Hindlimb muscle (tissue), 1 donor: ENCODE measurements around the gene KIAA1671. TPM values are rescaled to one million over a fixed set of nuclear protein-coding genes. Genes with fewer than 3 reads are reported as not detected.

ENCODE experiments used
- DNase-seq: peaks from one replicate; pipeline ENCODE4 v3.0.0-alpha.2; 2013
- polyA plus RNA-seq: library from polyadenylated mRNA; unstranded; fragments of 120-200 nt; gene quantifications from one replicate; pipeline ENCODE4 v1.2.1, GENCODE V29; 2013; ENCODE audit not compliant: insufficient read length

The KIAA1671 gene
- polyA plus RNA-seq, 1 donor = 43.3 TPM

DNA sequence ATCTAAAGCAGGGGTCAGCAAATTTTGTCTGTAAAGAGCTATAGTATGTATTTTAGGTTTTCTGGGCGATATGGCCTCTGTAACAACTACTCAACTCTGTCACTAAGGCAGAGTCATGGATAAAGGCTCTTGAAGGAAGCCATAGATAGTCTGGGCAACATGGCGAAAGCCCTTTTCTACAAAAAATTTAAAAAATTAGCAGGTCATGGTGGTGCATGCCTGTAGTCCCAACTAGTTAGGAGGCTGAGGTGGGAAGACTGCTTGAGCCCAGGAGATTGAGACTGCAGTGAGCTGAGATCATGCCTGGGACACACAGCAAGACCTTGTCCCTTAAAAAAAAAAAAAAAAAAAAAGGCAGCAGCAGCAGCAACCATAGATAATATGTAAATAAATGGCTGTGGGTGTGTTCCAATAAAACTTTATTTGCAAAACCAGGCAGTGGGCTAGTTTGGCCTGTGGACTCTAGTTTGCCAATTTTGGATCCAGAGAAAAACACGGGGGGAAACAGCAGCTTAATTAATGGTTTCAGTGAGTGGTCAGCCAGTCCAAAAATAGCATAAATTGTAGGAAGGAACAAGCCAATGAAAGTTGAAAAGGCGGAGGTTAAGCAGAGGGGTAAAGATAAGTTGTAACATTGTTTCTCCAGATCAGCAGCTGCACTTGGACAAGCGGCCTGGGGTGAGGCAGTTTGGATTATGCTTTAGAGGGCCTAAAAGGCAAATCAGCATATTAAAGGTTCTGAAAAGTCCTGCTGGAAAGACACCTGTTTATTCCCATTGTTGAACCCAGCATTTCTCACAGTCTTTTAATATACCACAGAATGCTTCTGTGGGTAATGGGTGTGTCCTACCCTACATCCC lies 62.6 kb downstream of the KIAA1671 start:
- no peak for DNase-seq

DNA sequence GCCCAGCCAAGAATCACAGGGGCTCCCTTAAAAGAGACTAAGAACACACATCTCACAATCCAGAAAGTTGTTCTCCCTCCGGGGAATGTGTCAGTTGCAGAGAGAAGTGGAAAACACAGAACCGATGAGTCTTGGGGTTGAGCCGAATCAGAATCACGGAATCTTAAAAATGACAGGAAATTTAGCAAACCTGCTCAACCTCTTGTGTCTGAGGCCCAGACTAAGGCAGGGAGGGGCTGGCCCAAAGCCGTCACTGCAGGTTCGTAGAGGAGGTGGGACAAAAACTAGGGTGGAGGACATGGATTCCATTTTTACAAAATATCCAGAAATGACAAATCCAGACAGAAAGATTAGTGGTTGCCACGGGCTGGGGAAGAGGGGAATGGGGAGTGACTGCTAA lies 63.8 kb downstream of the KIAA1671 start:
- no peak for DNase-seq

DNA sequence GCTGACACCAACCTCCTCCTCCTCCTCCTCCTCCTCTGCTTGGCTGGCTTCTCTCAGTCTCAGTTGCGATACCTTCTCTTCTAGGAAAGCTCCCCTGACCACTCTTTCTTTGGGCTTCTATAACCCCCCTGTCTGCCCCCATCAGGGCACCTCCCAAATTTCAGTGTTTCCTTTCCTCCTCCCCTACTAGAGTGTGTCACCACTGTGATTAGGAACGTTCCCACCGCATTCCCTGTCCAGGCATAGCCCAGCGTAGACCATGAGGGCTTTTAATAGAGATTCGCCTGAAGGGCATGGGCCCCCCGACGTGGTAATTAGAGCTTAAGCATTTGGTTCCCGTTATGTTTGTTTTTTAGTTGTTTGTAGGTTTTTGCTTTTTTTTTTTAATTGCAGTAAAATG lies 65.5 kb downstream of the KIAA1671 start:
- DNase-seq = no peak

DNA sequence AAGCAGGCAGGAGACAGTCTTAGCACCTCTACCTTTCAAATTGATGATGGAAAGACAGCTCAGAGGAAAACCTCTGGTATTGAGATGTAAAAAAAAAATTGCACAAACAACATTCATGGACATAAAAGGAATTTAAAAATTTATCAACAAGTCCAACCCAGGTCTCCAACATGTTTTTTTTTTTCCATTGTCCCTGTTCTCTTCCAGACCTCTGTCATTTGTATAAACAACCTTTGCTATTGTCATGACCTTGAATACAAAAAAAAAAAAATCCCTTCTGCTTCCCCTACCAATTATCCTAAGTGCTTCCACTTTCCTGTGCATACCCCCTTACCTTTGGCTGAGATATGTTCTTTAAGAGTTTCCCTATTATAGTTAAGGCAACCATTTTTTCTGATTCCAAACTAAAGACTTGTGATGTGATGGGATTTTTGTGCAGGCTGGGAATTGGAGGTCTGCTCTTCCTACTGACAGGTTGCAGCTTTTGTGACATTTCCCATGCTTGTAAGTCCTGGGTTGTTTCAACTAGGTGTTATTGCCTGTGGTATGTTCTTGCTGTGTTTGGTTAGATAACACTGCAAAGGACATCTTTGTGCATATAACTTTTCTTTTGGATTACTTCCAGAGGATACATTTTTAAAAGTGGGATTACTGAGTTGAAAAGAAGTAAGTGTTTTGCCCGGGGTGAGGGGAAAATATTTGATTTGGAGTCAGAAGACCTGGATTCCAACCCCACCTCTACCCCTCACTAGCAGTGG lies 67.1 kb downstream of the KIAA1671 start:
- DNase-seq = no peak

DNA sequence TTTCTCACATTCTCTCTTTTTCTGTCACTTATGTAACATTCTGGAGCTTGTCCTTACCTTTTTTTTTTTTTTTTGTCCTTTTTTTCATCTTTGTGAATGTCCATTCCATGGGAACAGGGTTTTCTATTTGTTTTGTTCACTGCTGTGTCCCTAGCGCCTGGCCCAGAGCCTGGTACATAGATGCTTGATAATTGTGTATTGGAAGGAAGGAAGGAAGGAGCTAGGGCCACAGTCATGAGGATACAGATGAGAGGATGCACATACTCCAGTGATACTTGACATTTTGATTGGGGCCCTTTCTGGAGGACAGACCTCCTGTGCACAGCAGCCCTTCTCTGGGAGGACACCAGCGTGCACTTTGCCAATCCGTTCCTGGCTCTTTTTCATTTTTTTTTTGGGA lies 68.9 kb downstream of the KIAA1671 start:
- DNase-seq = no peak

DNA sequence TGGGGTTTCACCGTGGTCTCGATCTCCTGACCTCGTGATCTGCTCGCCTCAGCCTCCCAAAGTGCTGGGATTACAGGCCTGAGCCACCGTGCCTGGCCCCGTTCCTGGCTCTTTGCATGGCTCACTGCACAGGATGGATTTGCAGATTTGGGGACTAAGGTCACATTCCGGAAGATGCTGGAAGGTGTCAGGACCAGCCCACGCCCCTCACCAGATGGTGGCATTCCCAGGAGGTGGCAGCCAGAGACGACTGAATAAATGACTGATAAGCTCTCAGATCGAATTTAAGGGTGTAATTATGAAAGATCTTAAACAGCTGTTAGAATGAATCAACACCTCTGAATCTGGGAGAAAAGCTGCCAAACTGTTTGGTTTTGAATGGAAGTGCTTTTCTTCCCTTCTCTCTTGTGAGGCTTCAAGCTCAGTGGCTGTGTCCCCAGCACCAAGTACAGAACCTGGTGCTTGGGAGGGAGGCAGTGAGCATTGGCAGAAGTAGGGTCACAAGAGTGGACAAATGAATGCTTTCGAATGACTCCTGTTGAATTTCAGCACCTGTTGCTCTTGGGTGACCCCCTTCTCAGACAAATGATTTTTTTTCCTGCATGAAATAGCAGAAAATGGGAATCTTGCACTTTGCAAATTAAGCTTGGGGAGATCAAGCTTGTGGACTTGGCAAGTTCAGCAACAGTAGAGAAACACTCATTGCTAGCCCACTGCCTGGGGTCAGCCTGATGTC lies 69.6 kb downstream of the KIAA1671 start:
- no peak for DNase-seq

DNA sequence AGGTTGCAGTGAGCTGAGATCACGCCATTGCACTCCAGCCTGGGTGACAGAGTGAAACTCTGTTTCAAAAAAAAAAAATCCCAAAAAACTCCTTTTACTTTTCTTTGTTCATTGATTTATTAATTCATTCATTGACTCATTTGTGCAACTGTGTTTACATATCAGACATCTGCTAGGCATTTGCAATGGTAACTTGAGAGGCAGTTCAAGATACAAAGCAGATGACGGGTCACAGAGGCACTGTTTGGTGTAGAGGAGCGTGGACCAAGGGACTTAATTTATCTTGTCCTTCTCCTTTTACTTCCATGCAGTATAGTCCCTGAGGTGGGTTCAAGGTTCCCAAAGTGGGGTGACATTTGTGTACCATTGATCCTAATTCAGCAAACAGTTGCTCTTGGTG lies 71.4 kb downstream of the KIAA1671 start:
- DNase-seq = no peak

DNA sequence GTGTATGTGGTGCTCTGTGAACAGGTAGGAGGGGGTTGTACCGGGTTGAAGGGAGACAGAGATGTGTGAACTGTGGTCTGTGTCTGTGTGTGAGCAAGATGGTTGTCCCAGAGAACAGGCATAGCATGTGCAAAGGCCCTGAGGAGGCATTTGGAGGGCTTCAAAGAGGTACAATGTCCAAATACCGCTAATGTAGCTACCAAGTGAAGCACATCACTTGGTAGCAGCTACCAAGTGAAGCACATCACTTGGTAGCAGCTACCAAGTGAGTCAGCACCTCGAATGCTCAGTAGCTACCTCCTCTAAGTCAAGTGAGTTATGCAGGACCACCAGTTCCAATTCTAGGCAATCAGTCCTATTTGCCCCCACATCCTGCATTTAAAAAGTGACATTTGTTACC lies 72.4 kb downstream of the KIAA1671 start:
- no peak for DNase-seq

DNA sequence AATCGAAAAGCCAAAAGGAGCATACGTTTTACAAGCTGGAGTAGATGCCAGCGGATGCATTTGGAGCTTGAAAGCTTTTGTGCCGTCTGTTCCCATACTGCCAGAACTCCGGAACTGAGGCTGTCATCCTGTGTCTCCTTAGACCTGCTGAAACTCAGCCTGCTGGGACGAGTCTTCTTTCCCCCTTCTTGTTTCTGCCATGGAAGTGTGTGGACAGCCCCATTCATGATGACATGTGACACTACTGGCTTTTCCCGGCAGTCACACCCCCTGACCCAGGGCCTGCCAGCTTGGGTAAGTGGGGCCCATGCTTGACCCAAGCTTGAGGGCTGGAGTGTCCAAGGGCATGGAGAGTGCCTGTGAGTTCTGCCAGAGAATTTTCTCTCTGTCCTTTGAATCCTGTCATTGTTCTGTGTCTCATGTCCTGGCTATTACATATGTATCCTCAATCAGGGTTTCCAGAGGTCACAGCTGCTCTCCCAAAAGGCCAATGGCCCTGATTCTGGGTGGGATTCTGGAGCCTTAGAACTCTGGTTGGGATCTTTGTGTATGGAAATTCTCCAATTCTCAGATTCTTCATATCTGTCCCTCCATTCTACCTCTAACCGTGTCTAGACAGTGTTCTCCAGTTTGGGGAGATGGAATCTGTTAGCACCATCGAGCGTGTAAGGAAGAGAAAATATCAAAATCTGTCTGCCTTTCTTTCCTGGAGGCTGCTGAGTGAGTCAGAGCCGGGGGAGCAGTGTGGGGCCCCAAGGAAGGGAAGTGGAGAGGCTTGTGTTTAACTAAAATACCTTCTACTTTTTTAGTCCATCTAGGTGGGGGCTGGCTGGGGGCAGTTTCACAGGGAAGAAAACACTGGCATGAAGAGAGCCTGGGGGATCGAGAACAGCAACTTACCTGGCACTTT lies 73.2 kb downstream of the KIAA1671 start:
- peak; percentile 29 for DNase-seq

DNA sequence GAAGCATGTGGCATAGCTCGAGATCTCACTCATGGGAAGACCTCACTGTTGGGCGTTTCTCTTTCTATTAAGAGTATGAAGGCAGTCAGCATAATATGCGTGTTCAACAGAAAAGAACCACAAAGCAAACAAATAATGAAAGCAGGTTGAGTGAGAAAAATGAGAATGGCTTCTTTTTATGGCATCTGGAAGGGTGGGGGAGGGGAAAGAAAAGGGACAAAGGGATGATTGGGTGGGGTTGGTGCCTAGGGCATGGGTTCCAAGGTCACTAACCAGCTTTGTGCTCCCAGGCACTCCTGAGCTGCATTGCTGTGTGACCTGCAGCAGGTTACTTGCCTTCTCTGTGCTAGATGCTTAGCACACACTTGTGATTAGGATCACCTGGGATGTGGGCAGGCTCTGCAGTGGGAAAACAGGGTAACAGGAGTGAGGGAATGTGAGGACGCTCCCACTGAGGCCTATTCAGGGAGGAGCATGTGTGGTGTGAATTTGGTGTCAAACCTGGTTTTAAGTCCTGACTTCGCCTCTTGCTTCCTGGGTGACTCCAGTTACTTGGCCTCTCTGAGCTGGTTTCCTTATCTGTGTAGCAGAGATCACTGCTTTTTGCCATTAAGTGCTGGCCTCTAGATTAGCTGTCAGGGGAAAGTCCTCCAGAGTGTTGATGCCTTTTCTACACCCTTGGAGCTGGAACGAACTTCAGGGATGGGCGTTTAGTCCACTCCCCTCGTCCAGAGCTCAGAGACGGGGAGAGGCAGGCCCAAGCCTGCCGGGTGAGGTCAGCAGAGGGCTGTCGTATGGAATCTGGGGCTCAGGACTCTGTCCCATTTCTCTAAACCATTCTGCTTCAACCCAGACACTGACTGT lies 74.8 kb downstream of the KIAA1671 start:
- DNase-seq = peak; percentile 29

DNA sequence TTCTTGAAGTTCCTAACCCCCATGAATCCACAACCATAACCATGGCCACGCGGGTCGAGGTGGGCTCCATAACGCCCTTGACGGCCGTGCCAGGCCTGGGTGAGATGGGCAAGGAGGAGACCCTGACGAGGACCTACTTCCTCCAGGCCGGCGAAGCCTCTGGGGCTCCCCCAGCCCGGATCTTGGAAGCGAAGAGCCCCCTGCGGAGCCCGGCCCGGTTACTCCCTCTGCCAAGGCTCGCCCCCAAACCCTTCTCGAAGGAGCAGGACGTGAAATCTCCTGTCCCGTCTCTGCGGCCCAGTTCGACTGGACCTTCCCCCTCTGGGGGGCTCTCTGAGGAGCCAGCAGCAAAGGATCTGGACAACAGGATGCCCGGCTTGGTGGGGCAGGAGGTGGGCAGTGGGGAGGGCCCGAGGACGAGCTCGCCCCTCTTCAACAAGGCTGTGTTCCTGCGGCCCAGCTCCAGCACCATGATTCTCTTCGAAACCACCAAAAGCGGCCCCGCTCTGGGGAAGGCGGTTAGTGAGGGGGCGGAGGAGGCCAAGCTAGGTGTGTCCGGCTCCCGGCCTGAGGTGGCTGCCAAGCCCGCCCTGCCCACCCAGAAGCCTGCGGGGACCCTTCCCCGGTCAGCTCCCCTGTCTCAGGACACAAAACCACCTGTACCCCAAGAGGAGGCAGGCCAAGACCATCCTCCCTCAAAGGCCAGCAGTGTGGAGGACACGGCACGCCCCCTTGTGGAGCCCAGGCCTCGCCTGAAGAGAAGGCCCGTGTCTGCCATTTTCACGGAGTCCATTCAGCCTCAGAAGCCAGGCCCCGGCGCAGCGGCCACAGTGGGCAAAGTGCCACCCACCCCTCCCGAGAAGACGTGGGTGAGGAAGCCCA lies 75.7 kb downstream of the KIAA1671 start:
- DNase-seq = no peak

DNA sequence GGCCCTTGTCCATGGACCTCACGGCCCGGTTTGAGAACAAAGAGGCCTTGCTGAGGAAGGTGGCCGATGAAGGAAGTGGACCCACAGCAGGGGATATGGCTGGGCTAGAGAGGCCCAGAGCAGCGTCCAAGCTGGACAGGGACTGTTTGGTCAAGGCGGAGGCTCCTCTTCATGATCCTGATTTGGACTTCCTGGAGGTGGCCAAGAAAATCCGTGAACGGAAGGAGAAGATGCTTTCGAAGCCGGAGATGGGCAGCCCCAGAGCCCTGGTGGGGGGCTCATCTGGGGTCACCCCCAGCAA lies 76.3 kb downstream of the KIAA1671 start:
- DNase-seq = no peak

DNA sequence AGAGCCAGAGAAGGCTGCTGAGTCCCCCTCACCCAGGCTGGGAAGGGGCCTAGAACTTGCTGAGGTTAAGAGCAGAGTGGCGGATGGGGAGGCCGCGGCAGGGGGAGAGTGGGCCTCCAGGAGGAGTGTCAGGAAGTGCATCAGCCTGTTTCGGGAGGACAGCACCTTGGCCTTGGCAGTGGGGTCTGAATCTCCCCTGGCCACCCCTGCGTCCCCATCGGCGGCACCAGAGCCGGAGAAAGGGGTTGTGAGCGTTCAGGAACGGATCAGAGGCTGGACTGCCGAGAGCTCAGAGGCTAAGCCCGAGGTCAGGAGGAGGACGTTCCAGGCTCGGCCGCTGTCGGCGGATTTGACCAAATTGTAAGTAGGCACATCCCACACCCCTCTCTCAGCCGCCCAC lies 76.7 kb downstream of the KIAA1671 start:
- no peak for DNase-seq

DNA sequence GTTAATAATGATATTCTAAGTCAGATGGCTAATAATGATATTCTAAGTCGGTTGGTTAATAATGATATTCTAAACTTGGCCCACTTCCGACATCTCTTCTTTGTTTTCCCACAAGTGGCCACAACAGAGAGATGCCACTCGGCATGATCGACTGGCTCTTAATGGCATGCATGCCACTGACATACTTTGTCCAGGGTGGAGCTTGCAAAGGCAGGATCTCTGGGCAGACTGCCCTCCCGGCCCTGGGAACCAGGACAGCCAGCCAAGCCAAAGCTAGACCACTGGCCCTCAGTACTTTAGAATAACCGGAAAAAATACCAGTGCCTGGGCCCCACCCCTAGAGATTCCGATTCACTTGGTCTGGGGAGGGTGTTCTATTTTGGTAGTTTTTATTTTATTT lies 78.1 kb downstream of the KIAA1671 start:
- no peak for DNase-seq

DNA sequence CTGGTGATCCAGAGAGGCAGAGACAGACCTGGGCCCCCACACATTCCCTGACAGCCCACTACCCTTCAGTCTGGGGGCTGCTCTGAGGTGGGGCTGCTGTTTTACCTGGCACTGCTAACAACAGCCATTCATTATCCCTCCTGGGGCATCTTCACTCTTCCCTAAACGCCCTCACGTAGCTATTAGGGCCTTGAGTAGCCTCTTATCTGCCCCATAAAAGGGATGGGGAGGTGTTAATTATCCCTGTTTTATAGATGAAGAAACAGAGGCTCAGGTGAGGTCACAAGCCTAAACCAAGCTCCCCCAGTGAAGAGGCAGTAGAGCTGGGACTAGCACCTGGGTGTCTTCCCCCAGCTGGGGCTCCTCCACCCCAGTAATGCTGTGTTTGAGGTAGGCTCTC lies 79.5 kb downstream of the KIAA1671 start:
- no peak for DNase-seq

DNA sequence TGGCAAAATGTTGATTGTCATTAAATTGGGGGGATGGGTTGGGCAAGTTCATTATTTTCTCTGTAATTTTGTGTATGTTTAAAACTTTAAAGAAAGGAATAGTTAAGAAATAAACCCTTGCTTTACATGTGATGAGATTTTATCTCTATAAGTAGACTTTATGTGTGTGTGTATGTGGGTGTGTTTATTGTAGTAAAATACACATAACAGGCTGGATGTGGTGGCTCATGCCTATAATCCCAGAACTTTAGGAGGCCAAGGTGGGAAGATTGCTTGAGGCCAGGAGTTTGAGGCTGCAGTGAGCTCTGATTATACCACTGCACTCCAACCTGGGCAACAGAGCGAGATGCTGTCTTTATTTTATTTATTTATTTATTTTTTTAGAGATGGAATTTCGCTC lies 83.2 kb downstream of the KIAA1671 start:
- no peak for DNase-seq

DNA sequence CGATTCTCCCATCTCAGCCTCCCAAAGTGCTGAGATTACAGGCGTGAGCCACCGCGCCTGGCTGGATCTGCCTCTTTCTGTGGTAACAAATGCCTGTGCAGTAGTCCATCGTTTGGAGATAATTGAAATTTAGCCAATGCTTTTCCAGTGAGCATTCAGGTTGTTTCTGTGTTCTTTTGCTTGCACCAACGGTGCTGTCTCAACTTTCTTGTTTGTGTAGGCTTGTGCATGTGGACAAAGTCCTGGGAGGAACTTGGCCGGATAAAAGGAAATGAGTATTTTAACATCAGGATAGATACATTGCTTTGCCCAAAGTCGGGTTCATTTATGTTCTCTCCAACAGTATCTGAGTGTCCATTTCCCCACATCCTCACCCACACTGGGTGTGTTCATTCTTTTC lies 85.7 kb downstream of the KIAA1671 start:
- DNase-seq = no peak

DNA sequence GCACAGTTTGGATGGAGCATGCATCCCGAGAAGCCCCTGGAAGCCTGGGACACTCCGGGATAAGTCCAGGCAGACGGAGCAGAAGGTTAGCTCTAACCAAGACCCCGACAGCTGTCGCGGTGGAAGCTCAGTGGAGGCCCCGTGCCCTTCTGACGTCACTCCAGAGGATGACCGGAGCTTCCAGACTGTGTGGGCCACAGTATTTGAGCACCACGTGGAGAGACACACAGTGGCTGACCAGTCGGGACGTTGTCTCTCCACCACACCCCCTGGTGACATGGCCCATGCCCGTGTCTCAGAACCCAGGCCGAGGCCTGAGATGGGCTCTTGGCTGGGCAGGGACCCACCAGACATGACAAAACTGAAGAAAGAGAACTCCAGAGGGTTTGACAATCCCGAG lies 86.3 kb downstream of the KIAA1671 start:
- DNase-seq = no peak

DNA sequence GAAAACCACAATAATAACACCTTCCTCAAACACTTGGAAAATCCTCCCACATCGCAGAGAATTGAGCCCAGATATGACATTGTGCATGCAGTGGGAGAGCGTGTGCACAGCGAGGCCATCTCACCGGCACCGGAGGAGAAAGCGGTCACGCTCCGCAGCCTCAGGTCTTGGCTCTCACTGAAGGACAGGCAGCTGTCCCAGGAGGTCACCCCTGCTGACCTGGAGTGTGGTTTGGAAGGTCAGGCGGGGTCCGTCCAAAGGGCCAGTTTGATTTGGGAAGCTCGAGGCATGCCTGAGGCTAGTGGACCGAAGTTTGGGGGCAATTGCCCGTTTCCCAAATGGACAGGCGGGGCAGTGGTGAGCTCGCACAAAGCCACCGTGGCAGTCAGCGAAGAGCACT lies 86.7 kb downstream of the KIAA1671 start:
- DNase-seq = no peak

DNA sequence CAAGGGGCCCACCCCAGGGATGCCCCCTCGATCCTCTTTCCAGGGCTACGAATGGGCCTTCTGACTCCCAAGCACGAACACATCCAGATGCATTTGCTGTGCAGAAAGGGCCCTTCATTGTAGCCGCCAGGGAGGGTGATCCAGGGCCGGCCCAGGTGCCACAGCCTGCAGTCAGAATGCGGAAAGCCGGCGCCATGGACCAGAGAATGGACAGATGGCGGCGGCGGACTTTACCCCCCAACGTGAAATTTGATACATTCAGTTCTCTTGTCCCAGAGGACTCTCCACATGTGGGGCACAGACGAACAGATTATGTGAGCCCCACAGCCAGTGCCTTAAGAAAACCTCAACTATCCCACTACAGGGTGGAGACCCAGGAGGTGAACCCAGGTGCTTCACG lies 87.2 kb downstream of the KIAA1671 start:
- no peak for DNase-seq
